GM12878 (cell line): Measurements from ENCODE around the gene TNFAIP1. TPM values are rescaled to one million over a fixed set of nuclear protein-coding genes. Genes with fewer than 3 reads are reported as not detected.
A peak's percentile ranks its signal among the peaks of the same experiment; 100 is the strongest.

Experiments used
- ATAC-seq: fragments of 200-7000 bp; cut with Tn5 transposase; 3 replicates; pipeline ENCODE4 v1.9.1; 2020; ENCODE audit warnings: mild to moderate bottlenecking, moderate library complexity
- BruUV-seq: library from RNA; stranded (reverse); fragments of 400-500 nt; replicated peaks from 2 replicates; lab custom pipeline; 2021; lab: Mats Ljungman, UMichigan
- CTCF ChIA-PET: fragments of 300-600 bp; sonication (Branson Sonifier 250); formaldehyde crosslinking; extraction: SDS; loops from one replicate; lab custom pipeline; 2021; ENCODE audit warnings: inconsistent platforms; lab: Yijun Ruan, JAX
- POLR2A ChIA-PET: fragments of 350-600 bp; formaldehyde crosslinking; extraction: SDS; loops from one replicate; lab custom pipeline; 2021; ENCODE audit warnings: inconsistent platforms; lab: Charles Lee
- RAD21 ChIA-PET: fragments of 300-600 bp; sonication (Branson Sonifier 250); formaldehyde crosslinking; loops from one replicate; lab custom pipeline; 2023; ENCODE audit warnings: antibody characterized with exemption; ENCODE audit not compliant: unreplicated experiment; lab: Charles Lee
- SMC1A ChIA-PET: fragments of 300-600 bp; sonication (Branson Sonifier 250); formaldehyde crosslinking; loops from one replicate; lab custom pipeline; 2023; ENCODE audit not compliant: unreplicated experiment, uncharacterized antibody; lab: Charles Lee
- DNase-seq: peaks from one replicate; pipeline ENCODE4 v3.0.0-alpha.2; 2011; ENCODE audit warnings: low read depth, low spot score
- FAIRE-seq: peaks from 3 replicates; lab custom pipeline; 2011; peaks lifted over from hg19 to GRCh38; lab: Jason Lieb, UNC
- H2AFZ ChIP-seq: 2 replicates; pipeline ENCODE4 v1.6.0; 2011; ENCODE audit warnings: low read depth, low read length, control low read depth; ENCODE audit not compliant: control insufficient read depth
- H3K27ac ChIP-seq: 2 replicates; pipeline ENCODE4 v1.5.1; 2011; ENCODE audit warnings: control low read depth; ENCODE audit not compliant: control insufficient read depth, insufficient read depth
- H3K27me3 ChIP-seq, 2 experiments: replicated peaks in 1 of 2; 2 replicates each; pipeline versions ENCODE4 v1.6.0 to v1.6.1; 2011; ENCODE audit warnings: low read length in 1 of 2; ENCODE audit not compliant: control insufficient read depth in 2 of 2, insufficient read depth in 2 of 2
- H3K36me3 ChIP-seq, 2 experiments: 2 replicates each; pipeline ENCODE4 v1.5.1; 2011; ENCODE audit warnings: low read length in 1 of 2; ENCODE audit not compliant: control insufficient read depth in 2 of 2, insufficient read depth in 2 of 2
- H3K4me1 ChIP-seq: 2 replicates; pipeline ENCODE4 v1.6.1; 2011; ENCODE audit warnings: mild to moderate bottlenecking, low read length, moderate library complexity, mixed read lengths; ENCODE audit not compliant: control insufficient read depth, insufficient read depth
- H3K4me2 ChIP-seq: 2 replicates; pipeline ENCODE4 v1.6.0; 2011; ENCODE audit warnings: control low read depth; ENCODE audit not compliant: control insufficient read depth, insufficient read depth
- H3K4me3 ChIP-seq: fragments of 200-600 bp; sonication (generic); 2 replicates; pipeline ENCODE4 v1.5.1; 2016
- H3K79me2 ChIP-seq: 2 replicates; pipeline ENCODE4 v1.6.0; 2011; ENCODE audit warnings: low read length; ENCODE audit not compliant: control insufficient read depth, insufficient read depth
- H3K9ac ChIP-seq: 2 replicates; pipeline ENCODE4 v1.8.0; 2011; ENCODE audit warnings: low read length, control low read depth, mixed read lengths; ENCODE audit not compliant: control insufficient read depth, insufficient read depth
- H3K9me3 ChIP-seq: replicated peaks from 3 replicates; pipeline ENCODE4 v1.5.1; 2011; ENCODE audit warnings: mild to moderate bottlenecking, low read length; ENCODE audit not compliant: control insufficient read depth, insufficient read depth
- H4K20me1 ChIP-seq: 2 replicates; pipeline ENCODE4 v1.6.0; 2011; ENCODE audit not compliant: control insufficient read depth, insufficient read depth
- CHD1 ChIP-seq: IDR thresholded peaks from 2 replicates; pipeline ENCODE4 v1.6.1; 2012; ENCODE audit warnings: low read depth, low read length, improper control_type of control experiment
- DPF2 ChIP-seq: fragments of 450-650 bp; IDR thresholded peaks from 2 replicates; pipeline ENCODE4 v1.6.1; 2017; ENCODE audit warnings: mild to moderate bottlenecking
- EP300 ChIP-seq, 2 experiments: fragments of 150-350 bp in 1 of 2; IDR thresholded peaks; 2 replicates each; pipeline ENCODE4 v1.6.1; 2011 to 2012; ENCODE audit warnings: low read depth in 2 of 2, low read length in 2 of 2, borderline replicate concordance in 1 of 2, improper control_type of control experiment in 1 of 2, inconsistent platforms in 1 of 2; ENCODE audit not compliant: control insufficient read depth in 1 of 2
- ESRRA ChIP-seq: IDR thresholded peaks from 2 replicates; pipeline ENCODE4 v1.6.1; 2012; ENCODE audit warnings: mild to moderate bottlenecking, low read length, improper control_type of control experiment
- EZH2 ChIP-seq: IDR thresholded peaks from 2 replicates; pipeline ENCODE4 v1.6.1; 2012; ENCODE audit warnings: low read depth, mild to moderate bottlenecking, control low read depth, inconsistent platforms, low read length, borderline replicate concordance; ENCODE audit not compliant: control insufficient read depth
- IKZF1 ChIP-seq: fragments of 450-650 bp; conservative IDR thresholded peaks from 2 replicates; pipeline ENCODE4 v1.6.1; 2017; ENCODE audit warnings: antibody characterized with exemption, mild to moderate bottlenecking
- KAT2A ChIP-seq: conservative IDR thresholded peaks from 2 replicates; pipeline ENCODE4 v1.6.1; 2011; ENCODE audit warnings: low read depth, low read length; ENCODE audit not compliant: control insufficient read depth
- LARP7 ChIP-seq: fragments of 450-650 bp; IDR thresholded peaks from 2 replicates; pipeline ENCODE4 v1.6.1; 2017; ENCODE audit warnings: mild to moderate bottlenecking
- MEF2A ChIP-seq: IDR thresholded peaks from 2 replicates; pipeline ENCODE4 v1.6.1; 2011; ENCODE audit warnings: low read depth, mild to moderate bottlenecking, low read length, moderate library complexity; ENCODE audit not compliant: insufficient read depth
- NR2F1 ChIP-seq: fragments of 450-650 bp; conservative IDR thresholded peaks from 2 replicates; pipeline ENCODE4 v1.6.1; 2017; ENCODE audit warnings: mild to moderate bottlenecking
- PML ChIP-seq: IDR thresholded peaks from 2 replicates; pipeline ENCODE4 v1.6.1; 2012; ENCODE audit warnings: low read length, inconsistent platforms
- RBBP5 ChIP-seq: fragments of 200-600 bp; sonication (generic); conservative IDR thresholded peaks from 2 replicates; pipeline ENCODE4 v1.6.1; 2016
- RELA ChIP-seq: fragments of 450-650 bp; IDR thresholded peaks from 2 replicates; pipeline ENCODE4 v1.8.0; 2014; ENCODE audit warnings: borderline replicate concordance; ENCODE audit not compliant: partially characterized antibody
- SPI1 ChIP-seq: IDR thresholded peaks from 2 replicates; pipeline ENCODE4 v1.6.1; 2011; ENCODE audit warnings: low read depth, mild to moderate bottlenecking, low read length, moderate library complexity, borderline replicate concordance; ENCODE audit not compliant: insufficient read depth
- SRF ChIP-seq, 2 experiments: IDR thresholded peaks; 2 replicates each; pipeline ENCODE4 v1.6.1; 2011; ENCODE audit warnings: low read depth in 2 of 2, low read length in 2 of 2, mild to moderate bottlenecking in 1 of 2, moderate library complexity in 1 of 2
- SUZ12 ChIP-seq: fragments of 200-600 bp; sonication (generic); IDR thresholded peaks from one replicate; pipeline ENCODE4 v1.6.1; 2018; ENCODE audit warnings: antibody characterized with exemption, mild to moderate bottlenecking; ENCODE audit not compliant: unreplicated experiment
- TAF1 ChIP-seq: IDR thresholded peaks from 2 replicates; pipeline ENCODE4 v1.6.1; 2011; ENCODE audit warnings: mild to moderate bottlenecking, low read depth, low read length, borderline replicate concordance
- WGBS: methylation state at CpG from one replicate; pipeline ENCODE4 v1.1.6; 2016; ENCODE audit warnings: low lambda C conversion rate; ENCODE audit not compliant: insufficient replicate concordance, insufficient coverage; ENCODE audit errors: missing lambda C conversion rate; 5-methylcytosine and 5-hydroxymethylcytosine counted together
- in situ Hi-C: fragments of 300-500 bp; cut with MboI; formaldehyde crosslinking; loops from 9 replicates; pipeline ENCODE4 v1.14.3; 2018; ENCODE audit warnings: mixed read lengths
- intact Hi-C: fragments of 100-400 bp; cut with micrococcal nuclease; formaldehyde crosslinking; loops from one replicate; pipeline ENCODE4 v1.14.2; 2022; ENCODE audit not compliant: unreplicated experiment
- polyA plus RNA-seq, 11 experiments: library from polyadenylated mRNA; depleted of rRNA in 4 of 11; unstranded in 6 of 11; stranded (reverse) in 5 of 11; fragments of >200 nt; fragmentation: Nextera tagmentation in 4 of 11; fragmentation: Illumina TruSeq in 1 of 11; extraction: Ambion mirVana in 4 of 11; extraction: Trizol in 1 of 11; gene quantifications; 1 replicate in 1 of 11; 2 replicates in 10 of 11; pipeline versions ENCODE4 v1.2.1 to v1.2.3, GENCODE V29; 2011 to 2016; ENCODE audit warnings: inconsistent platforms in 2 of 11, missing spikeins in 2 of 11, low read depth in 1 of 11
- total RNA-seq, 4 experiments: library from RNA; depleted of rRNA in 3 of 4; stranded (reverse); fragments of >200 nt in 3 of 4; fragmentation: Illumina TruSeq in 1 of 4; extraction: Trizol in 1 of 4; gene quantifications; 2 replicates each; pipeline versions ENCODE4 v1.2.1 to v1.2.3, GENCODE V29; 2013 to 2021
- TF ChIP-seq, protein P1 (sequence below): fragments of 450-650 bp; formaldehyde crosslinking; IDR thresholded peaks from 2 replicates; pipeline ENCODE4 v1.5.0; 2022; ENCODE audit warnings: mild to moderate bottlenecking, missing genetic modification characterization

Gene TNFAIP1
- total and polyA plus RNA-seq, 10 of the 15 experiments (the other 5 are each of a cell fraction or from before 2014, with no cell fraction given): 1.8 to 16.9 (median 11.7) TPM

DNA sequence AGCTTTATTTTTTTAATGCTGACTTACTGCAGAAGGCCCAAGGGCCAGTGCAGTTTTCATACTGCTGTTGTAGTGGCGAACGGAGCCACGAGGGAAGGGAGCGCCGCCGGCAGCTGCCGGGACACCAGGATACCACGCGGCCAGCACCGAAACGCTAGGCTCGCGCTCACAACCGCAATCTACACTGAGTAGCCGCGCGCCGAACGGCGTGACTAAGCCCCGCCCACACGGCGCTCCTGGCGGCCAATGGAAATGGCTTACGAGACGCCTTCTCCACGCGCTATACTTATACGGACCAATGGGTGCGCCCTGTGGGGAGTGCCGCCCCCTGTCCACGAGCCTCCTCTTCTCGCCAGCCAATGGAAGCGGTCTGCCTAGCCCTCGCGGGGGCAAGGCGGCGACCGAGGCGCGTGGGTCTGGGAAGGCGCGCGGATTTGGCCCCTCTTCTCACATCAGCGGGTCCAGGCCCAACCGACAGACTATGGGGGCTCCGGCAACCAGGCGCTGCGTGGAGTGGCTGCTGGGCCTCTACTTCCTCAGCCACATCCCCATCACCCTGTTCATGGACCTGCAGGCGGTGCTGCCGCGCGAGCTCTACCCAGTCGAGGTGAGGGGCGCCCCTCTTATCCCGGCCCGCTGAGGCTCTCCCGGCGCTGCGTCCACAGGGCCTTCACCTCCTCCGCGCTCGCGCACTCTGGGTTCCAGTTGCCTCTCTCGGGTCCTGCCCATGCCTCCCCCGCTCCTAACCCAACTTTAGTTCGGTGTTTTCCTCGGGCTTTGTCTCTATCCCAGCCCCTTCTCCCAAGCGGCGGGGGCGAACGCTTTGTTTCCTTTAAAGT lies 16.6 kb upstream of the TNFAIP1 start, which contains the start of gene TMEM97 (continued):
- TF ChIP-seq SUZ12 (no peak), EZH2 (no peak), KAT2A (no peak), DPF2 (peak; percentile 69; the same call in 1 of the 2 replicates)
- TF ChIP-seq, all 136 proteins: peak for 41

DNA sequence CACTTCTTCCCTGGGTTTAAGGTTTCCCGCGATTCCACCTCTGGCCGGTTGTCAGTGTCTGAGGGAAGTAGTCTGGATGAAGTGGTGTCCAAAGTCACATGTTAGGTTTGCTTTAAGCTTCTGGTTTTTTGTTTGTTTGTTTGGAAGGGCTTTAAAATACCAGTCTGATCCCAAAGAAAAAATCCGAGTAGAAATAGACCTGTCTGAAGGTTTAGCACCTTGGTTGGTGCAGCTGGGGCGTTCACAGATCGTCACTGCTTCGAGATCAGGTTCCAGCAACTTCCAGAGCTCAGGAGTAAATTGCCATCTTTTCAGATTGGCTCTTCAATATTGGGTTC lies 16.0 kb upstream of the TNFAIP1 start:
- H3K36me3 ChIP-seq: no peaks in the 10 kb centered on the region; a peak in 2 of 4 replicates
- ChIA-PET SMC1A (interaction anchor here (0.5 to 2.0 kb wide), 8 partner anchors 8 to 400 kb away, joined by 3 to 7 read pairs (median 4); partner anchors contain the start of genes IFT20, POLDIP2, RPL23A and TNFAIP1), RAD21 (interaction anchor here (4.0 kb wide), 1 partner anchor 16 kb away, joined by 19 read pairs; the partner anchor contains the start of genes IFT20 and TNFAIP1), CTCF (interaction anchor here (0.8 to 4.0 kb wide), 7 partner anchors 10 to 514 kb away, joined by 3 to 29 read pairs (median 3); partner anchors contain the start of genes IFT20 and TNFAIP1), POLR2A (interaction anchor here (0.8 to 2.7 kb wide), 4 partner anchors 13 to 44 kb away, joined by 3 to 13 read pairs (median 8); partner anchors contain the start of genes IFT20 and TNFAIP1)
- TF ChIP-seq TAF1 (no peak), NR2F1 (no peak), SRF (IDR thresholded peaks at IDR 0.05; ENCODE audit: low read depth in 2 of 2, low read length in 2 of 2) (no peak), IKZF1 (no peak), ESRRA (no peak), PML (no peak), MEF2A (no peak), RELA (no peak), EP300 (IDR thresholded peaks at IDR 0.05; ENCODE audit: borderline replicate concordance in 1 of 2, control insufficient read depth in 1 of 2, low read depth in 2 of 2, low read length in 2 of 2) (no peak), CHD1 (no peak), DPF2 (no peak), SPI1 (no peak), LARP7 (no peak), RBBP5 (no peak)
- TF ChIP-seq, protein P1, sequence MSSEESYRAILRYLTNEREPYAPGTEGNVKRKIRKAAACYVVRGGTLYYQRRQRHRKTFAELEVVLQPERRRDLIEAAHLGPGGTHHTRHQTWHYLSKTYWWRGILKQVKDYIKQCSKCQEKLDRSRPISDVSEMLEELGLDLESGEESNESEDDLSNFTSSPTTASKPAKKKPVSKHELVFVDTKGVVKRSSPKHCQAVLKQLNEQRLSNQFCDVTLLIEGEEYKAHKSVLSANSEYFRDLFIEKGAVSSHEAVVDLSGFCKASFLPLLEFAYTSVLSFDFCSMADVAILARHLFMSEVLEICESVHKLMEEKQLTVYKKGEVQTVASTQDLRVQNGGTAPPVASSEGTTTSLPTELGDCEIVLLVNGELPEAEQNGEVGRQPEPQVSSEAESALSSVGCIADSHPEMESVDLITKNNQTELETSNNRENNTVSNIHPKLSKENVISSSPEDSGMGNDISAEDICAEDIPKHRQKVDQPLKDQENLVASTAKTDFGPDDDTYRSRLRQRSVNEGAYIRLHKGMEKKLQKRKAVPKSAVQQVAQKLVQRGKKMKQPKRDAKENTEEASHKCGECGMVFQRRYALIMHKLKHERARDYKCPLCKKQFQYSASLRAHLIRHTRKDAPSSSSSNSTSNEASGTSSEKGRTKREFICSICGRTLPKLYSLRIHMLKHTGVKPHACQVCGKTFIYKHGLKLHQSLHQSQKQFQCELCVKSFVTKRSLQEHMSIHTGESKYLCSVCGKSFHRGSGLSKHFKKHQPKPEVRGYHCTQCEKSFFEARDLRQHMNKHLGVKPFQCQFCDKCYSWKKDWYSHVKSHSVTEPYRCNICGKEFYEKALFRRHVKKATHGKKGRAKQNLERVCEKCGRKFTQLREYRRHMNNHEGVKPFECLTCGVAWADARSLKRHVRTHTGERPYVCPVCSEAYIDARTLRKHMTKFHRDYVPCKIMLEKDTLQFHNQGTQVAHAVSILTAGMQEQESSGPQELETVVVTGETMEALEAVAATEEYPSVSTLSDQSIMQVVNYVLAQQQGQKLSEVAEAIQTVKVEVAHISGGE (CRISPR knock-in tag): no peak
- no TSS peak for BruUV-seq
- WGBS: 0% methylated on average over 7 of the region's 7 CpGs
- peak overlapping the region; percentile 73 for H3K27ac ChIP-seq
- peak overlapping the region; percentile 77 for H3K9ac ChIP-seq
- peaks cover 52% of the 10 kb centered on the region for H3K79me2 ChIP-seq
- intact Hi-C loops (loop anchor here (1.0 to 10.0 kb wide), 2 partner anchors 16 to 265 kb away; partner anchors contain the start of genes IFT20 and TNFAIP1), in situ Hi-C loops (no loop called here)
- no peaks in the 10 kb centered on the region for H3K9me3 ChIP-seq
- ATAC-seq: no peak
- no peaks in the 10 kb centered on the region; the same call in 1 of the 2 replicates for H3K4me1 ChIP-seq
- no peak for DNase-seq
- H4K20me1 ChIP-seq: no peaks in the 10 kb centered on the region
- FAIRE-seq: no peak
- H3K4me2 ChIP-seq: peak overlapping the region; percentile 71
- H2AFZ ChIP-seq: peak overlapping the region; percentile 89
- peak overlapping the region; percentile 94 for H3K4me3 ChIP-seq
- no peaks in the 10 kb centered on the region for H3K27me3 ChIP-seq
